ENCODE data around the gene HS6ST3.

Gene HS6ST3

DNA sequence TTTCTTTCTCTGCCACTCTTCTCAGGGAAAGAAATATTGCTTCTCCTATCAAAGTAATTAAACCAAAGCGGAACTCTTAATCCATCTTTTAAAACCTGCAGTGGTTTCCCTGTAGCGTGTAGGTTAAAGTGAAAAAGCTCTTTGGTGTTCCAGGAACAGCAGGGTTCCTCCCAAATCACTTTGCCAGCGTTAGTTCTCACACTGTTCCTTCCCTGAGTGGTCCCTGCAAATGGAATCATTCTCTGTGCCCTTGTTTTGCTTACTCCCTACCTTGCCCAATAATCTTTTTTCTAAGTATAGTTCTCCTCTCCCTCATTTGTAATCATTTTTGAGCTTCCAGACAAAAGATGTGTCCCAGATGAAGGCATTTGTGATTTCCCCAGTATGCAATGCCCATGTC, 207.5 kb downstream of the HS6ST3 start:
- DNase-seq (ENCODE audit: low read depth in 2 of 2, low spot score in 1 of 2), result no peak

DNA sequence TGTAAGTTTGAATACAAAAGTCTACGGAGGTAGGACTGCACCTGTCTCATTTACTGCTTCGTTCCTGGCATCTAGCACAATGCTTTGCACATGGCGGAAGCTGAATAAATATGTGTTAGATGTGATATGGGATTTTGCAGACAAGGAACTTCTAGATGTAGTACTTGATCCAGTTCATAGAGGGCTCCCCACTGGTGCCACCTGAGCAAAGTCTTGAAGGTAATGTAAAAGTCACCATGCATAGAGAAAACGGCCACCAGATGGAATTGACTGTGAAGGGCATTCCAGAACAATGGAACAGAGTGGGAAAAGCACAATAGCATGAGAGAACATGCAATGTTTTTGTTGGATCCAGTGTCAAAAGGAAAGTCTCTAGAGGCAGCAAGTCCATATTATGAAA, 209.3 kb downstream of the HS6ST3 start:
- no peak for DNase-seq (ENCODE audit: low read depth in 2 of 2, low spot score in 1 of 2)

GRCh38 chr13:96308568-96308967, 218.7 kb downstream of the HS6ST3 start:
- no peak for DNase-seq (ENCODE audit: low read depth in 2 of 2, low spot score in 1 of 2)

GRCh38 chr13:96314974-96315373, 225.1 kb downstream of the HS6ST3 start:
- DNase-seq (ENCODE audit: low read depth in 2 of 2, low spot score in 1 of 2), result no peak

- DNase-seq (ENCODE audit: low read depth in 2 of 2, low spot score in 1 of 2), result no peak
Observed at GRCh38 chr13:96338030-96338429, 248.1 kb downstream of the HS6ST3 start.

GRCh38 chr13:96342286-96342685, 252.4 kb downstream of the HS6ST3 start:
- DNase-seq (ENCODE audit: low read depth in 2 of 2, low spot score in 1 of 2), result no peak

GRCh38 chr13:96342852-96343465, 253.1 kb downstream of the HS6ST3 start:
- DNase-seq (ENCODE audit: low read depth in 2 of 2, low spot score in 1 of 2), result no peak

DNA sequence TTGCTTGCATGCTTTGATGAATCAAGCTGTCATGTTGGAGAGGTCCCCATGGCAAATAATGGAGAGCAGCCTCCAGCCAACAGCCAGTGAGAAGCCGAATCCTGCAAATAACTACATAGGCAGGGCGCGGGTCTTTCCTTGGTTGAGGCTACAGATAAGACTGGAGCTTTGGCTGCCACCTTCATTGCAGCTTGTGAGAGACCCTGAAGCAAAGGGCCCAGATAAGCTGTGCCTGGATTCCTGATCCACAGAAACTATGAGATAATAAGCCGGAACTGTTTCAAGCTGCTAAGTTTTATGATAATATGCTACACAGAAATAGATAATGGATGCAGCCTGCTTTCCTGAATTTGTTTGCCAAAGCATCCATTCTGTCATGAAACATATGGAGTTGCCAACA, 257.0 kb downstream of the HS6ST3 start:
- no peak for DNase-seq (ENCODE audit: low read depth in 2 of 2, low spot score in 1 of 2)

DNA sequence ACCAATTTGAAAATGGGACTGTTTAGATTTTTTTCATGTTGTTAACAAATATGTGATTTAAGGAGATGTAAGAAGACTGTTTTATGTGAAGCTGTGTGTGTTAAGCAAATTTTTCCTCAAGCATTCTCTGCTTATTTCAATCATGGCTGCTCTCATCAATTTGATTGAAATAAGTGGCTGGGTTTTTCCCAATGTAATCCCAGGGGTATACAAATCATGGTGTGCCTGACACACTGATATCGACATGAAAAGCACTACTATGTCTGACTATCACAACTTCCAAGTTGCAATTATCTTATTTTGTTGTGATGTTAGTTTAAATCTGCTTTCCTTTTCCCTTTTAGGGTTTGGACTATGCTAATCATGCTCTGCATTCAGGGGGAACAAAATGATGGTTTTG, 283.7 kb downstream of the HS6ST3 start:
- DNase-seq (ENCODE audit: low read depth in 2 of 2, low spot score in 1 of 2), result no peak

GRCh38 chr13:96377835-96378234, 287.9 kb downstream of the HS6ST3 start:
- DNase-seq (ENCODE audit: low read depth in 2 of 2, low spot score in 1 of 2), result no peak

- DNase-seq (ENCODE audit: low read depth in 2 of 2, low spot score in 1 of 2), result no peak
Observed at GRCh38 chr13:96379967-96380366, 290.1 kb downstream of the HS6ST3 start.

DNA sequence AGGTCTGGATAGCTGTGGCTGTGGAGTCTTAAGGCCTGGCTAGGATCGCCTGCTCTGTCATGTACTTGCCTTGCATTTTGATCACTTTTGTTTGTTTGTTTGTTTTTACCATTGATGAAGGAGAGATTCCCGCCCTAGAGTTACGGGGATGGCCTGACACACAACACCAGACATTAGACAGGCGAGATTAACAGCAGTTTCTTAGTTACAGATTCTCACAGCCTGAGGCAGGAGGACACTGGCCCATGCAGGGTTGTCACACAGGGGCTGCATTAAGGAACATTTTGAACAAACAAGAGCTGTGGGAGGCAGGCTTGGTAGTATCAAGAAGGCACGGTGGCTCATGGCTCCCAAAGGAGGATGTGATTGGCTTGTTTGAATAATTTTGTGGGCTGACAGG, 291.8 kb downstream of the HS6ST3 start:
- no peak for DNase-seq (ENCODE audit: low read depth in 2 of 2, low spot score in 1 of 2)

DNA sequence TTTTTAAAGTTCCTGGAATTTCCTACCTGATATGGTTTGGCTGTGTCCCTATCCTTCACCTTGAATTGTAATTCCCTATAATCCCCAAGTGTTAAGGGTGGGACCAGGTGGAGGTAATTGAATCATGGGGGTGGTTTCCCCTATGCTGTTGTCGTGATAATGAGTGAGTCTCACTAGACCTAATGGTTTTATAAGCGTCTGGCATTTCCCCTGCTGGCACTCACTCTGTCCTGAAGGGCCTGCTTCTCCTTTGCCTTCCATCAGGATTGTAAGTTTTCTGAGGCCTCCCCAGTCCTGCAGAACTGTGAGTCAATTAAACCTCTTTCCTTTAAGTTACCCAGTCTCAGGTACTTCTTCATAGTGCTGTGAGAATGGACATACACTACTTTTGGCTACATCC, 298.7 kb downstream of the HS6ST3 start:
- DNase-seq (ENCODE audit: low read depth in 2 of 2, low spot score in 1 of 2), result no peak

DNA sequence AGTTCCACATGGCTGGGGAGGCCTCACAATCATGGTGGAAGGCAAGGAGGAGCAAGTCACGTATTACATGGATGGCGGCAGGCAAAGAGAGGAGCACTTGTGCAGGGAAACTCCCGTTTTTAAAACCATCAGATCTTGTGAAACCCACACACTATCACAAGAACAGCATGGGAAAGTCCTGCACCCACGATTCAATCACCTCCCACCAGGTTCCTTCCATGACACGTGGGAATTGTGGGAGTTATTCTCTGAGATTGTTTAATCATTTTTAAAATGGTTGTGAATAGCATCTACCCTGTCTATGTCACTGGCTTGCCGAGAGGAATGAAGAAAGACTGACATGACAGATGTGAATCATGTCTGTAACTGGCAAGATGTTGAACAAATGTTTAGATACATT, 301.7 kb downstream of the HS6ST3 start:
- no peak for DNase-seq (ENCODE audit: low read depth in 2 of 2, low spot score in 1 of 2)

GRCh38 chr13:96397807-96398206, 307.9 kb downstream of the HS6ST3 start:
- DNase-seq (ENCODE audit: low read depth in 2 of 2, low spot score in 1 of 2), result no peak

DNA sequence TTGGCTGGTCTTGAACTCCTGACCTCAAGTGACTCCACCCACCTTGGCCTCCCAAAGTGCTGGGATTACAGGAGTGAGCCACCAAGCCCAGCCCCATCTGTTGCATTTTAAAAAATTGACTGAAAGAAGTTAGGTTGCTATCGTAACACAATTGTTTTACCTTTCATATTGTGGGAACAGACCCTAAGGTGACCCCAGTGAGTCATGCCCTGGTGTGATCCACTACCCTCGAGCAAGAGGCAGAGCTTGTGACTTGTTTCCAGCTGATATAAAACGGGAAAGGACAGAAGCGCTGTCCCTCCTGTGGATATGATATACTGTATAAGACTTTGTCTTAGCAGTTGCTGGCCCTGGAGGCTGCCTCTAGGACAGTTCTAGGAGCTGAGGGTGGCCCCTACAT, 308.6 kb downstream of the HS6ST3 start:
- no peak for DNase-seq (ENCODE audit: low read depth in 2 of 2, low spot score in 1 of 2)

DNA sequence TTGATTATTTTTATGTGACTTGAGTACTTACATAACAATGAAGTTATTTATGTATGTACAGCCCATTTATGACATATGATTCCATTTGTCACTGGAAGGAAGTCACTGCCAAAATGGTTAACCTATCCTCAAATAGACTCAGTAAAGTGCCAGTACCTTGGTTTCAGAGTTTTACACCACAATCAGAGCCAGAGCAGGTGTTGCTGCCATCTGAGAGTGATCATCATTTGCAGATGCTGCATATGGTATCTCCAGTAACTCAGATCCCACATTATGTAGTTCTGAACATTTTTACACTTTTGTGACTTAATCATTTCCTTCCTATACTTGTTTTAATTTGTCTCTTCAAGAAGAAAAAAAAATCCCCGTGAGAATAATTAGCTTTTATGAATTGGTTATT, 313.3 kb downstream of the HS6ST3 start:
- no peak for DNase-seq (ENCODE audit: low read depth in 2 of 2, low spot score in 1 of 2)

- no peak for DNase-seq (ENCODE audit: low read depth in 2 of 2, low spot score in 1 of 2)
Observed at GRCh38 chr13:96403651-96404050, 313.7 kb downstream of the HS6ST3 start.

DNA sequence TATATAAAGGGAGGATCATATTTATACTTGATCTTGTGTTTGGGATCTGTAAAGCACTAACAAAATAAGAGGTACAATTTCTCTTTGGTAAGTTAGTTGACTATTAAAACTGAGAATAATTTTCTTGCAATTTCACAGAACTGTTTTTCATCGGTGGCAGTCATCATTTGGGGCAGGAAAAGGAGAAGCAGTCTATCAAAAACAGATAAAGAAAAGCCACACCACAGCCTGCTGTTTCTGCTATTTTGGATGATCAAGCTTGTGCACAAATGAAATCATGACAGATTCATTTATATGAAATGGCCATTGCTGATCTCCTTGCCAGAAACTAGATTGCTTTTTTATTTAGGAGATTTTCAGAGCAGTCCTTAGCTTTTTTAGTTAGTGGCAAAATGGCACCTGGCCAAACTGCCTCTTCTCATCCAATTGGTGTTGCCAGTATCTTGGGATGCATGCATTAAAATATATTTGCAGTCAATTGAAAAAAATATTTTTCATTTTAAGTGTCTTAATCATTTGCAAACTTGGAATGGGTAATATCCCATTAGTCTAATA, 326.0 kb downstream of the HS6ST3 start:
- no peak for DNase-seq (ENCODE audit: low read depth in 2 of 2, low spot score in 1 of 2)

DNA sequence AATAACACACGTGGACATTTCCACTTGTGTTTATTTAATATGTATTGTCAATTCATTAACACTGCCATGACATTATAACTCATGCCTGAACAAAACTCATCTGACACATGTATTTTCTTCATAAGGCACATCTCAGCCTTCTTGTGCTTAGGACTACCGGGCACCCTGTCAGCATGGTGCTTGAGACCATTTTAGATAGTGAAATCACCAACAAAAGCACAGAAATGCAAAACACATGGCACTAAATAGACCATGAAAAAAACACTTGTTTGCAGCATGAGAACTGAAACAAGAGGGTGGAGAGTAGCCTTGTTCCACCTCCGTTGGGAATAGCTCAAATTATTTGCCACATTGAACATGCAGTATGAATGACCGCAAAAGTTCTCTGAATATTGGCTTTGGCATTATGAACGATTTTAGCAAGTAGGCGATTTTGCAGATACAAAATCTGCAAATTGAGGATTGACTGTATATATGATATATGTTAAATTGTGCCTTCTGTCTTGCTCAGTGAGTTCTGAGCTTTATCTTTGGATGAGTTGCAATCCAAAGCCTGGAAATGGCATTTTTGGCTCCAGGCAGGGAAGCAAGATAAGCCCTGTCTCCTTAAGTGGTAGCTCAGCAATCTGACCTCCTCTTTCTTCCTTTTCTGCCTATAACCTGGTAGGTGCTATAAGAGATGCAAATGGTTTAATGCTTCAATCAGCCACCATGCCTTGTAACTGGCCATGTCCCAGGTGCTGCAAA, 328.2 kb downstream of the HS6ST3 start:
- DNase-seq (ENCODE audit: low read depth in 2 of 2, low spot score in 1 of 2), result no peak

GRCh38 chr13:96421314-96421713, 331.4 kb downstream of the HS6ST3 start:
- DNase-seq (ENCODE audit: low read depth in 2 of 2, low spot score in 1 of 2), result no peak

DNA sequence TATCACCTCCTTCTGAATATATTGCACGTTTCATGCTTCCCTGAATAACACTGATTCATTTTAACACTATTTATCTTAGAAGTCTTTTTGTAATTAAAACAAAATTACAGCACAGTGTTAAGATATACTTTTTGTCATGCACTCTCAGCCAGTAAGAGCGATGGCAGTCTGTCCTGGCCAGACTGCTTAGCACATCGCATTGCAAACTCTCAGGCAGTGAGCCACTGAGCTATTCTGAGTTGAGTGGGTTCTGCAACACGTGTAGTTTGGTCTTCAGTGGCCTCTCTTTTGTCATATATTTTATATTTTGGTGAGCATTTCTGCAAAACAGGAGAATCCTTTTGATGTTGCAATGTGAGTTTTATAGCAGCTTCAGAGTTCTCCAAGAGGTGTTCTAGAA, 332.1 kb downstream of the HS6ST3 start:
- DNase-seq (ENCODE audit: low read depth in 2 of 2, low spot score in 1 of 2), result no peak

GRCh38 chr13:96426167-96426566, 336.3 kb downstream of the HS6ST3 start:
- DNase-seq (ENCODE audit: low read depth in 2 of 2, low spot score in 1 of 2), result no peak
